IMR-90 (cell line): ENCODE measurements around the gene RBBP8. TPM values are rescaled to one million over a fixed set of nuclear protein-coding genes. Genes with fewer than 3 reads are reported as not detected.

ENCODE experiments used
- ATAC-seq: fragments of 200-7000 bp; cut with Tn5 transposase; 2 replicates; pipeline ENCODE4 v1.9.1; 2020; ENCODE audit warnings: low read depth, mild to moderate bottlenecking, moderate library complexity
- BruUV-seq: library from RNA; stranded (reverse); fragments of 400-500 nt; replicated peaks from 2 replicates; lab custom pipeline; 2021; lab: Mats Ljungman, UMichigan
- CTCF ChIA-PET: fragments of 300-600 bp; formaldehyde crosslinking; extraction: SDS; loops from one replicate; lab custom pipeline; 2021; ENCODE audit warnings: antibody characterized with exemption; lab: Yijun Ruan, JAX
- POLR2A ChIA-PET: fragments of 300-600 bp; sonication (Branson Sonifier 250); formaldehyde crosslinking; loops from one replicate; lab custom pipeline; 2022; ENCODE audit warnings: antibody characterized with exemption; ENCODE audit not compliant: unreplicated experiment; lab: Charles Lee
- DNase-seq: peaks from one replicate; pipeline ENCODE4 v3.0.0; 2013
- H2AFZ ChIP-seq: replicated peaks from 2 replicates; pipeline ENCODE3; 2013; ENCODE audit warnings: low read length, mild to moderate bottlenecking; ENCODE audit not compliant: poor library complexity
- H2AK5ac ChIP-seq: 2 replicates; pipeline ENCODE4 v1.6.1; 2013; ENCODE audit warnings: low read depth, low read length, inconsistent platforms
- H2AK9ac ChIP-seq: replicated peaks from 2 replicates; pipeline ENCODE3; 2013; ENCODE audit warnings: mild to moderate bottlenecking, low read depth, low read length, moderate library complexity; ENCODE audit not compliant: poor library complexity
- H2BK120ac ChIP-seq: 2 replicates; pipeline ENCODE4 v1.6.1; 2013; ENCODE audit warnings: low read depth, low read length, inconsistent platforms
- H2BK15ac ChIP-seq: 3 replicates; pipeline ENCODE4 v1.6.1; 2013; ENCODE audit warnings: low read depth, low read length, inconsistent platforms
- H2BK20ac ChIP-seq: 2 replicates; pipeline ENCODE4 v1.6.1; 2013; ENCODE audit warnings: low read depth, mild to moderate bottlenecking, inconsistent platforms, low read length, moderate library complexity
- H2BK5ac ChIP-seq: 2 replicates; pipeline ENCODE4 v1.6.1; 2013; ENCODE audit warnings: mild to moderate bottlenecking, low read depth, low read length, inconsistent platforms; ENCODE audit not compliant: poor library complexity, severe bottlenecking
- H3K14ac ChIP-seq: replicated peaks from 2 replicates; pipeline ENCODE4 v1.6.1; 2013; ENCODE audit warnings: low read depth, low read length, inconsistent platforms
- H3K18ac ChIP-seq: 2 replicates; pipeline ENCODE4 v1.6.1; 2013; ENCODE audit warnings: low read depth, low read length, control low read depth
- H3K23ac ChIP-seq: 2 replicates; pipeline ENCODE4 v1.6.1; 2013; ENCODE audit warnings: low read depth, low read length, inconsistent platforms
- H3K27ac ChIP-seq: 2 replicates; pipeline ENCODE4 v1.5.1; 2013; ENCODE audit warnings: mild to moderate bottlenecking, control low read depth, low read length; ENCODE audit not compliant: insufficient read depth
- H3K27me3 ChIP-seq: 2 replicates; pipeline ENCODE4 v1.6.1; 2013; ENCODE audit warnings: low read length; ENCODE audit not compliant: control insufficient read depth, insufficient read depth
- H3K36me3 ChIP-seq: 2 replicates; pipeline ENCODE4 v1.6.1; 2013; ENCODE audit warnings: low read length, mixed read lengths; ENCODE audit not compliant: control insufficient read depth, insufficient read depth
- H3K4ac ChIP-seq: 2 replicates; pipeline ENCODE4 v1.6.1; 2013; ENCODE audit warnings: low read depth, low read length, inconsistent platforms
- H3K4me1 ChIP-seq: 2 replicates; pipeline ENCODE4 v1.6.1; 2013; ENCODE audit warnings: low read length, mixed read lengths; ENCODE audit not compliant: control insufficient read depth, insufficient read depth
- H3K4me2 ChIP-seq: 2 replicates; pipeline ENCODE4 v1.6.1; 2013; ENCODE audit warnings: low read depth, mild to moderate bottlenecking, control low read depth, low read length, moderate library complexity
- H3K4me3 ChIP-seq: 2 replicates; pipeline ENCODE4 v1.5.1; 2013; ENCODE audit warnings: low read depth, mild to moderate bottlenecking, control low read depth, low read length, moderate library complexity; ENCODE audit not compliant: insufficient read depth
- H3K56ac ChIP-seq: 2 replicates; pipeline ENCODE4 v1.6.1; 2013; ENCODE audit warnings: low read length, inconsistent platforms; ENCODE audit not compliant: insufficient read depth; ENCODE audit errors: extremely low read depth
- H3K79me1 ChIP-seq, 2 experiments: 2 replicates each; pipeline ENCODE4 v1.6.1; 2013; ENCODE audit warnings: low read length in 2 of 2, inconsistent platforms in 1 of 2, low read depth in 1 of 2
- H3K9ac ChIP-seq: 2 replicates; pipeline ENCODE4 v1.6.1; 2013; ENCODE audit warnings: low read depth, low read length, control low read depth
- H3K9me1 ChIP-seq: 2 replicates; pipeline ENCODE4 v1.6.1; 2013; ENCODE audit warnings: low read length, inconsistent platforms; ENCODE audit not compliant: insufficient read depth
- H3K9me3 ChIP-seq: 2 replicates; pipeline ENCODE4 v1.6.1; 2013; ENCODE audit warnings: low read length; ENCODE audit not compliant: control insufficient read depth, insufficient read depth
- H4K20me1 ChIP-seq: 2 replicates; pipeline ENCODE4 v1.6.1; 2013; ENCODE audit warnings: low read length, inconsistent platforms; ENCODE audit not compliant: insufficient read depth
- H4K5ac ChIP-seq: 2 replicates; pipeline ENCODE4 v1.6.1; 2013; ENCODE audit warnings: mild to moderate bottlenecking, low read depth, low read length, control low read depth
- H4K8ac ChIP-seq, 2 experiments: 2 replicates each; pipeline ENCODE4 v1.6.1; 2013; ENCODE audit warnings: low read depth in 2 of 2, low read length in 2 of 2, control low read depth in 1 of 2, inconsistent platforms in 1 of 2
- H4K91ac ChIP-seq: 2 replicates; pipeline ENCODE4 v1.6.1; 2013; ENCODE audit warnings: low read depth, low read length, inconsistent platforms; ENCODE audit not compliant: insufficient read depth
- CHD1 ChIP-seq: IDR thresholded peaks from 2 replicates; pipeline ENCODE4 v1.6.1; 2012; ENCODE audit warnings: low read depth, low read length, improper control_type of control experiment
- RAD21 ChIP-seq: IDR thresholded peaks from 2 replicates; pipeline ENCODE4 v1.6.1; 2012; ENCODE audit warnings: low read length, improper control_type of control experiment
- RCOR1 ChIP-seq: IDR thresholded peaks from 2 replicates; pipeline ENCODE4 v1.6.1; 2012; ENCODE audit warnings: mild to moderate bottlenecking, low read length, improper control_type of control experiment; ENCODE audit not compliant: insufficient replicate concordance
- WGBS, 2 experiments: methylation state at CpG; one replicate each; pipeline versions ENCODE4 v1.1.5 to v1.1.7; 2013; ENCODE audit warnings: missing lambda C conversion rate in 2 of 2; ENCODE audit not compliant: insufficient read length in 1 of 2; ENCODE audit errors: extremely low coverage in 2 of 2; 5-methylcytosine and 5-hydroxymethylcytosine counted together
- dilution Hi-C: fragments of 300-500 bp; cut with HindIII; formaldehyde crosslinking; loops from one replicate; pipeline ENCODE4 v1.14.3; 2018; ENCODE audit warnings: low sequenced_read_pairs; ENCODE audit not compliant: unreplicated experiment
- in situ Hi-C: fragments of 300-500 bp; cut with MboI; formaldehyde crosslinking; loops from 3 replicates; pipeline ENCODE4 v1.14.3; 2019; ENCODE audit warnings: low sequenced_read_pairs, inconsistent platforms, mixed read lengths
- intact Hi-C: fragments of 100-400 bp; cut with micrococcal nuclease; formaldehyde crosslinking; loops from 2 replicates; pipeline ENCODE4 v1.10.0; 2022
- polyA plus RNA-seq, 3 experiments: library from polyadenylated mRNA; depleted of rRNA; stranded (reverse); fragments of >200 nt; gene quantifications; 2 replicates each; pipeline ENCODE4 v1.2.3, GENCODE V29; 2012; ENCODE audit warnings: low replicate concordance in 1 of 3
- total RNA-seq: library from RNA; depleted of rRNA; stranded (reverse); fragments of >200 nt; gene quantifications from 2 replicates; pipeline ENCODE4 v1.2.3, GENCODE V29; 2012

The RBBP8 gene
- total and polyA plus RNA-seq, 2 of the 4 experiments (the other 2 are of a cell fraction), result 12.0 to 21.1 TPM

GRCh38 chr18:23033056-23033455, 99.9 kb downstream of the RBBP8 start:
- DNase-seq, result no peak

More at GRCh38 chr18:23033056-23033455, 99.9 kb downstream of the RBBP8 start:
- ATAC-seq, result no peak
- Histone ChIP-seq H3K4ac (peak overlapping the region; percentile 98), H3K4me1 (peaks cover 8% of the 10 kb centered on the region), H4K20me1 (no peaks in the 10 kb centered on the region), H2AK5ac (peak overlapping the region; percentile 97), H2BK20ac (peak overlapping the region; percentile 98), H3K23ac (peak overlapping the region; percentile 96; the same call in 1 of the 2 replicates), H3K56ac (peak overlapping the region; percentile 84), H3K9me3 (no peaks in the 10 kb centered on the region), H3K79me1 (no peaks in the 10 kb centered on the region), H4K5ac (peak overlapping the region; percentile 99), H4K8ac (peak overlapping the region; percentile 87 to 96), H3K27me3 (no peaks in the 10 kb centered on the region), H3K4me2 (no peak overlapping the region), H3K14ac (peak overlapping the region; percentile 96), H4K91ac (peak overlapping the region; percentile 95), H3K27ac (peak overlapping the region; percentile 94), H2BK15ac (peak overlapping the region; percentile 86), H3K9ac (peak overlapping the region; percentile 24; the same call in 1 of the 2 replicates), H2AK9ac (no peak overlapping the region), H2BK120ac (peak overlapping the region; percentile 97), H3K9me1 (peaks cover 4% of the 10 kb centered on the region), H3K18ac (peak overlapping the region; percentile 100), H3K36me3 (no peaks in the 10 kb centered on the region; the same call in 1 of the 2 replicates), H3K4me3 (no peak overlapping the region), H2AFZ (no peak overlapping the region), H2BK5ac (peak overlapping the region; percentile 99)
- dilution Hi-C loops (no loop called here), intact Hi-C loops (loop anchor here (1.0 to 5.0 kb wide), 5 partner anchors 44 to 194 kb away; no protein-coding TSS in a partner anchor), in situ Hi-C loops (no loop called here)
- 90% methylated on average over 2 of the region's 5 CpGs; no CpG with 5 or more reads in 1 of the 2 experiments for WGBS, 2 experiments
- ChIA-PET CTCF (interaction anchor here (1.1 kb wide), 1 partner anchor 9 kb away, joined by 3 read pairs; no protein-coding TSS in a partner anchor), POLR2A (no interaction called here)
- TF ChIP-seq RAD21 (no peak), CHD1 (no peak), RCOR1 (no peak)
- no TSS peak for BruUV-seq
